Smooth muscle cell (in vitro differentiated cells): ENCODE results near the gene IL2RA. TPM values are rescaled to one million over a fixed set of nuclear protein-coding genes. Genes with fewer than 3 reads are reported as not detected.

Experiments
- DNase-seq: peaks from one replicate; lab custom pipeline; 2025; ENCODE audit not compliant: unreplicated experiment; lab: John Stamatoyannopoulos, UW
- H2AFZ ChIP-seq: fragments of 200-600 bp; sonication (generic); 2 replicates; pipeline ENCODE4 v1.6.0; 2016; ENCODE audit warnings: antibody characterized with exemption, low read depth, mild to moderate bottlenecking
- H3F3A ChIP-seq: fragments of 200-600 bp; sonication (generic); 2 replicates; pipeline ENCODE4 v1.6.0; 2017; ENCODE audit warnings: antibody characterized with exemption, low read depth
- H3K27ac ChIP-seq: fragments of 200-600 bp; sonication (generic); 2 replicates; pipeline ENCODE4 v1.5.1; 2016; ENCODE audit warnings: low read depth, mild to moderate bottlenecking
- H3K27me3 ChIP-seq: fragments of 200-600 bp; sonication (generic); 2 replicates; pipeline ENCODE4 v1.6.1; 2016; ENCODE audit warnings: low read depth, mild to moderate bottlenecking
- H3K36me3 ChIP-seq: fragments of 200-600 bp; sonication (generic); 2 replicates; pipeline ENCODE4 v1.5.1; 2016; ENCODE audit warnings: low read depth
- H3K4me1 ChIP-seq: fragments of 200-600 bp; sonication (generic); 2 replicates; pipeline ENCODE4 v1.5.1; 2016; ENCODE audit warnings: low read depth
- H3K4me2 ChIP-seq: fragments of 200-600 bp; sonication (generic); 2 replicates; pipeline ENCODE4 v1.6.0; 2016; ENCODE audit warnings: mild to moderate bottlenecking
- H3K4me3 ChIP-seq: fragments of 200-600 bp; sonication (generic); 2 replicates; pipeline ENCODE4 v1.5.1; 2016; ENCODE audit warnings: mild to moderate bottlenecking
- H3K79me2 ChIP-seq: fragments of 200-600 bp; sonication (generic); 2 replicates; pipeline ENCODE4 v1.6.0; 2016; ENCODE audit warnings: low read depth, mild to moderate bottlenecking
- H3K9ac ChIP-seq: fragments of 200-600 bp; sonication (generic); 2 replicates; pipeline ENCODE4 v1.6.0; 2016; ENCODE audit warnings: low read depth
- H3K9me3 ChIP-seq: fragments of 200-600 bp; sonication (generic); replicated peaks from 2 replicates; pipeline ENCODE4 v1.5.1; 2016; ENCODE audit warnings: low read depth
- H4K20me1 ChIP-seq: fragments of 200-600 bp; sonication (generic); 2 replicates; pipeline ENCODE4 v1.6.0; 2016; ENCODE audit warnings: low read depth
- CTCF ChIP-seq: fragments of 200-600 bp; sonication (generic); IDR thresholded peaks from 2 replicates; pipeline ENCODE4 v1.5.1; 2017; ENCODE audit warnings: borderline replicate concordance, mild to moderate bottlenecking, antibody characterized with exemption; ENCODE audit not compliant: insufficient read depth, poor library complexity, severe bottlenecking
- WGBS: methylation state at CpG from one replicate; pipeline ENCODE4 v1.1.7; 2016; ENCODE audit warnings: low lambda C conversion rate; 5-methylcytosine and 5-hydroxymethylcytosine counted together
- polyA plus RNA-seq: library from polyadenylated mRNA; unstranded; fragments of >200 nt; fragmentation: Nextera tagmentation; extraction: Ambion mirVana; gene quantifications from 2 replicates; pipeline ENCODE4 v1.2.1, GENCODE V29; 2016
- total RNA-seq: library from RNA; depleted of rRNA; stranded (reverse); fragments of >200 nt; gene quantifications from 2 replicates; pipeline ENCODE4 v1.2.3, GENCODE V29; 2014

IL2RA gene
- total and polyA plus RNA-seq, 2 experiments from 2014 or later = not detected

- DNase-seq = no peak
- 78% methylated on average over 18 of the region's 18 CpGs for WGBS
- Histone ChIP-seq H3K27ac (no peak overlapping the region), H3K79me2 (no peaks in the 10 kb centered on the region), H3F3A (no peaks in the 10 kb centered on the region), H3K27me3 (peaks cover 20% of the 10 kb centered on the region), H3K36me3 (no peaks in the 10 kb centered on the region), H3K9ac (no peak overlapping the region), H3K4me1 (no peaks in the 10 kb centered on the region), H4K20me1 (no peaks in the 10 kb centered on the region), H2AFZ (no peak overlapping the region), H3K4me3 (no peak overlapping the region), H3K4me2 (no peak overlapping the region), H3K9me3 (no peaks in the 10 kb centered on the region)
- TF ChIP-seq CTCF = no peak
Observed at GRCh38 chr10:6050801-6051445, 11.2 kb downstream of the IL2RA start.

GRCh38 chr10:6049031-6049400 is 13.2 kb downstream of the IL2RA start:
- TF ChIP-seq CTCF = no peak
- WGBS = 80% methylated on average over 2 of the region's 2 CpGs
- no peak overlapping the region for H3K4me3 ChIP-seq
- no peak overlapping the region for H2AFZ ChIP-seq
- H3F3A ChIP-seq = no peaks in the 10 kb centered on the region
- no peaks in the 10 kb centered on the region for H4K20me1 ChIP-seq
- H3K79me2 ChIP-seq = no peaks in the 10 kb centered on the region
- DNase-seq = no peak
- no peaks in the 10 kb centered on the region for H3K4me1 ChIP-seq
- no peak overlapping the region for H3K27ac ChIP-seq
- H3K4me2 ChIP-seq = no peak overlapping the region
- H3K27me3 ChIP-seq = peaks cover 23% of the 10 kb centered on the region
- H3K36me3 ChIP-seq = no peaks in the 10 kb centered on the region
- H3K9me3 ChIP-seq = no peaks in the 10 kb centered on the region
- no peak overlapping the region for H3K9ac ChIP-seq

GRCh38 chr10:6048281-6049030 is 13.7 kb downstream of the IL2RA start:
- Histone ChIP-seq H3K9me3 (no peaks in the 10 kb centered on the region), H3F3A (no peaks in the 10 kb centered on the region), H3K9ac (no peak overlapping the region), H3K27me3 (peaks cover 23% of the 10 kb centered on the region), H3K4me1 (no peaks in the 10 kb centered on the region), H2AFZ (no peak overlapping the region), H3K27ac (no peak overlapping the region), H3K4me3 (no peak overlapping the region), H3K79me2 (no peaks in the 10 kb centered on the region), H3K36me3 (no peaks in the 10 kb centered on the region), H4K20me1 (no peaks in the 10 kb centered on the region), H3K4me2 (no peak overlapping the region)
- WGBS = 94% methylated on average over 7 of the region's 7 CpGs
- no peak for DNase-seq
- TF ChIP-seq CTCF = no peak

- Histone ChIP-seq H2AFZ (no peak overlapping the region), H3K4me2 (no peak overlapping the region), H3K9ac (no peak overlapping the region), H3F3A (no peaks in the 10 kb centered on the region), H3K9me3 (no peaks in the 10 kb centered on the region), H4K20me1 (no peaks in the 10 kb centered on the region), H3K79me2 (no peaks in the 10 kb centered on the region), H3K27me3 (peaks cover 28% of the 10 kb centered on the region), H3K4me3 (no peak overlapping the region), H3K4me1 (no peaks in the 10 kb centered on the region), H3K27ac (no peak overlapping the region), H3K36me3 (no peaks in the 10 kb centered on the region)
- DNase-seq = no peak
- WGBS = 91% methylated on average over 7 of the region's 7 CpGs
- TF ChIP-seq CTCF = no peak
Observed at GRCh38 chr10:6047847-6048246, 14.3 kb downstream of the IL2RA start.
